ENCODE results near the gene CACNA1G.

Gene CACNA1G

GRCh38 chr17:50533720-50534148 lies 26.8 kb upstream of the CACNA1G start:
- no peak for DNase-seq (ENCODE audit: low read depth)

- DNase-seq (ENCODE audit: low read depth): no peak
Measured at GRCh38 chr17:50534222-50534978, 26.1 kb upstream of the CACNA1G start.

GRCh38 chr17:50534979-50535326 lies 25.6 kb upstream of the CACNA1G start:
- no peak for DNase-seq (ENCODE audit: low read depth)

GRCh38 chr17:50535407-50535806 lies 25.1 kb upstream of the CACNA1G start:
- no peak for DNase-seq (ENCODE audit: low read depth)

- DNase-seq (ENCODE audit: low read depth): no peak
Measured at GRCh38 chr17:50536683-50537646, 23.6 kb upstream of the CACNA1G start.

- no peak for DNase-seq (ENCODE audit: low read depth)
Measured at GRCh38 chr17:50537721-50538548, 22.6 kb upstream of the CACNA1G start.

- DNase-seq (ENCODE audit: low read depth): no peak
Measured at GRCh38 chr17:50538549-50539410, 21.7 kb upstream of the CACNA1G start.

- DNase-seq (ENCODE audit: low read depth): no peak
Measured at GRCh38 chr17:50539762-50540559, 20.6 kb upstream of the CACNA1G start.

- no peak for DNase-seq (ENCODE audit: low read depth)
Measured at GRCh38 chr17:50540560-50541401, 19.7 kb upstream of the CACNA1G start.

GRCh38 chr17:50541402-50541715 lies 19.2 kb upstream of the CACNA1G start:
- DNase-seq (ENCODE audit: low read depth): no peak

- peak; percentile 76 for DNase-seq (ENCODE audit: low read depth)
Measured at GRCh38 chr17:50541716-50542688, 18.5 kb upstream of the CACNA1G start.

GRCh38 chr17:50542795-50543774 lies 17.4 kb upstream of the CACNA1G start:
- no peak for DNase-seq (ENCODE audit: low read depth)

GRCh38 chr17:50544516-50544915 lies 16.0 kb upstream of the CACNA1G start:
- no peak for DNase-seq (ENCODE audit: low read depth)

GRCh38 chr17:50545311-50545710 lies 15.2 kb upstream of the CACNA1G start:
- DNase-seq (ENCODE audit: low read depth): no peak

- DNase-seq (ENCODE audit: low read depth): no peak
Measured at GRCh38 chr17:50546701-50547034, 13.8 kb upstream of the CACNA1G start.

GRCh38 chr17:50547035-50547735 lies 13.3 kb upstream of the CACNA1G start, which contains the start of gene SPATA20:
SPATA20 (plus strand) TSS chr17:50547174; CDS start chr17:50547209, 35 bp downstream.
- peak; percentile 71 for DNase-seq (ENCODE audit: low read depth)

- DNase-seq (ENCODE audit: low read depth): no peak
Measured at GRCh38 chr17:50547736-50548083, 12.8 kb upstream of the CACNA1G start.

All from activated T-helper 1 cell treated with Interleukin-2 at 50 U/mL for 16 hours (primary cell).